Transverse colon (tissue), 4 donors: ENCODE data around the gene GRAMD2B. TPM values are rescaled to one million over a fixed set of nuclear protein-coding genes. Genes with fewer than 3 reads are reported as not detected.

Experiments
- DNase-seq: peaks from one replicate; pipeline ENCODE4 v3.0.0-alpha.2; 2019
- H3K27ac ChIP-seq, 4 donors: fragments of 200-600 bp; sonication (generic); 2 replicates each; pipeline ENCODE4 v1.5.1; 2016 to 2018; ENCODE audit warnings: inconsistent platforms in 4 of 4
- H3K27me3 ChIP-seq: fragments of 200-600 bp; sonication (generic); 2 replicates; pipeline ENCODE4 v1.5.1; 2017; ENCODE audit warnings: inconsistent platforms
- H3K36me3 ChIP-seq, 4 donors: fragments of 200-600 bp; sonication (generic); 2 replicates each; pipeline ENCODE4 v1.5.1; 2017 to 2019; ENCODE audit warnings: inconsistent platforms in 4 of 4
- H3K4me1 ChIP-seq, 4 donors: fragments of 200-600 bp; sonication (generic); 2 replicates each; pipeline ENCODE4 v1.5.1; 2017 to 2020; ENCODE audit warnings: inconsistent platforms in 4 of 4
- H3K4me3 ChIP-seq, 4 donors: fragments of 200-600 bp; sonication (generic); 1 replicate in 1 of 4; 2 replicates in 3 of 4; pipeline versions ENCODE4 v1.5.1 to v1.6.1; 2017 to 2019; ENCODE audit warnings: inconsistent platforms in 4 of 4
- H3K9me3 ChIP-seq, 2 donors: fragments of 200-600 bp; sonication (generic); 2 replicates each; pipeline ENCODE4 v1.5.1; 2017 to 2019; ENCODE audit warnings: inconsistent platforms in 2 of 2
- EP300 ChIP-seq: sonication (generic); formaldehyde crosslinking; IDR thresholded peaks from one replicate; pipeline ENCODE4 v1.6.1; 2017; ENCODE audit warnings: antibody characterized with exemption, low read depth
- POLR2A ChIP-seq: fragments of 450-650 bp; IDR thresholded peaks from one replicate; pipeline ENCODE4 v1.6.1; 2016; ENCODE audit warnings: antibody characterized with exemption, mild to moderate bottlenecking, moderate library complexity
- POLR2AphosphoS5 ChIP-seq, 3 donors: sonication (generic); formaldehyde crosslinking; IDR thresholded peaks; one replicate each; pipeline ENCODE4 v1.6.1; 2016; ENCODE audit warnings: antibody characterized with exemption in 3 of 3
- WGBS, 2 donors: methylation state at CpG; one replicate each; pipeline ENCODE4 v1.1.5; 2018; ENCODE audit warnings: low coverage in 1 of 2; 5-methylcytosine and 5-hydroxymethylcytosine counted together
- in situ Hi-C, 4 donors: fragments of 200-750 bp; cut with MboI; loops; one replicate each; pipeline versions ENCODE4 v1.15.0 to v1.15.1; 2017; ENCODE audit warnings: low sequenced_read_pairs in 3 of 4, low pct_ligation_motif_present in 1 of 4, low pct_unique_long_range_greater_than_20kb in 1 of 4
- intact Hi-C: fragments of 100-400 bp; cut with DNase I; formaldehyde crosslinking; loops from one replicate; pipeline ENCODE4 v1.15.1; 2023; ENCODE audit warnings: low total_unique reads
- total RNA-seq, 4 donors: library from RNA; depleted of rRNA; stranded (reverse); fragments of >200 nt; gene quantifications; one replicate each; pipeline ENCODE4 v1.1.0, GENCODE V29; 2016
- TF ChIP-seq, protein P1 (sequence below), 5 experiments: fragments of 200-600 bp in 3 of 5; fragments of 450-650 bp in 2 of 5; sonication (generic) in 3 of 5; IDR thresholded peaks; 1 replicate in 2 of 5; 2 replicates in 3 of 5; pipeline ENCODE4 v1.5.1; 2016 to 2017; ENCODE audit warnings: antibody characterized with exemption in 5 of 5, inconsistent platforms in 3 of 5, mild to moderate bottlenecking in 2 of 5, moderate library complexity in 1 of 5

GRAMD2B gene
- total RNA-seq, 4 donors from 2014 or later, result 93.9 to 191 (median 161) TPM

DNA sequence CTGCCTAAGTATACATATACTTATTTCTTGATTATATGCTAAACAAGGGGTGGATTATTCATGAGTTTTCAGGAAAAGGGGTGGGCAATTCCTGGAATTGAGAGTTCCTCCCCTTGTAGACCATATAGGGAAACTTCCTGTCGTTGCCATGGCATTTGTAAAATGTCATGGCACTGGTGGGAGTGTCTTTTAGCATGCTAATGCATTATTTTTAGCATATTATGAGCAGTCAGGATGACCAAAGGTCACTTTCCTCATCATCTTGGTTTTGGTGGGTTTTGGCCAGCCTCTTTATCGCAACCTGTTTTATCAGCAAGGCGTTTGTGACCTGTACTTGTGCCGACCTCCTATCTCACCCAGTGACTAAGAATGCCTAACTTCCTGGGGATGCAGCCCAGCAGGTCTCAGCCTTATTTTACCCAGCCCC, 90.9 kb downstream of the GRAMD2B start:
- DNase-seq, result no peak
- in situ Hi-C loops, result no loop called here
- intact Hi-C loops, result no loop called here
- Histone ChIP-seq H3K27ac (peak overlapping the region in 3 of 4 donors; percentile 35 to 52 (median 45)), H3K4me1 (peaks cover 0 to 14% (median 5%) of the 10 kb centered on the region in 4 donors), H3K27me3 (no peaks in the 10 kb centered on the region), H3K36me3 (no peaks in the 10 kb centered on the region), H3K9me3 (no peaks in the 10 kb centered on the region), H3K4me3 (no peak overlapping the region)
- WGBS, 2 donors, result 80 to 90% methylated on average over 2 to 4 of the region's 4 CpGs
- TF ChIP-seq, protein P1, sequence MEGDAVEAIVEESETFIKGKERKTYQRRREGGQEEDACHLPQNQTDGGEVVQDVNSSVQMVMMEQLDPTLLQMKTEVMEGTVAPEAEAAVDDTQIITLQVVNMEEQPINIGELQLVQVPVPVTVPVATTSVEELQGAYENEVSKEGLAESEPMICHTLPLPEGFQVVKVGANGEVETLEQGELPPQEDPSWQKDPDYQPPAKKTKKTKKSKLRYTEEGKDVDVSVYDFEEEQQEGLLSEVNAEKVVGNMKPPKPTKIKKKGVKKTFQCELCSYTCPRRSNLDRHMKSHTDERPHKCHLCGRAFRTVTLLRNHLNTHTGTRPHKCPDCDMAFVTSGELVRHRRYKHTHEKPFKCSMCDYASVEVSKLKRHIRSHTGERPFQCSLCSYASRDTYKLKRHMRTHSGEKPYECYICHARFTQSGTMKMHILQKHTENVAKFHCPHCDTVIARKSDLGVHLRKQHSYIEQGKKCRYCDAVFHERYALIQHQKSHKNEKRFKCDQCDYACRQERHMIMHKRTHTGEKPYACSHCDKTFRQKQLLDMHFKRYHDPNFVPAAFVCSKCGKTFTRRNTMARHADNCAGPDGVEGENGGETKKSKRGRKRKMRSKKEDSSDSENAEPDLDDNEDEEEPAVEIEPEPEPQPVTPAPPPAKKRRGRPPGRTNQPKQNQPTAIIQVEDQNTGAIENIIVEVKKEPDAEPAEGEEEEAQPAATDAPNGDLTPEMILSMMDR (IDR thresholded peaks at IDR 0.05), result no peak
- TF ChIP-seq EP300, result no peak
- TF ChIP-seq POLR2A, result no peak
- TF ChIP-seq POLR2AphosphoS5 (IDR thresholded peaks at IDR 0.05), result no peak

DNA sequence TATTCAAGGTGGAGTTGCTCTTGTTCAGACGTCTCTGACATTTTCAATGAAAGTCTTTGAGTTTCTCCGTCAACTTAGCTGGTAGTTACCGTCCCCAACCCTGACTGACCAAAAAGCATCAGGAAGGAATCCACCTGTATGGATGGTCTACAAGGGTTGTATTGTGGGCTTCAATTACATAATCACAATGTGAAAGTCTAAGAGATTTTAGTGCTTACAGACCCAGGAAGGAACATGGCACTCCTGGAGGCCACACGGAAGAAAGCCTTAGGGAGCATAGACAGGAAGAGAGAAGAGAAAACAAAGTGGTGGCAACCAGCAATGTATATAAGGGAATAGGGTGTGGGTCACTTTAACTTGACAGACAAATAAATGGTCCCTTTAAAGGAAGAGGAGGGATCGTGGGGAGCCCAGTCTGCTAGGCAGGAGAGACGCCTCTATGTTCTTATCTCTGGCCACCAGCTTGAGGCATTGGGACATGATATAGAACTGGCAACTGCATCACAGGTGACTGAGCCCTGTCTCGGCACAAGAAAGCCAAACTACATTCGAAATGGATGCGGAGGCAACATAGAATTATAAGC, 91.4 kb downstream of the GRAMD2B start:
- Histone ChIP-seq H3K4me1 (peaks cover 4 to 14% (median 8%) of the 10 kb centered on the region in 4 donors), H3K36me3 (no peaks in the 10 kb centered on the region), H3K9me3 (no peaks in the 10 kb centered on the region), H3K27me3 (no peaks in the 10 kb centered on the region), H3K27ac (peak overlapping the region in 2 of 4 donors; percentile 45 to 52), H3K4me3 (no peak overlapping the region)
- 95% methylated on average over 3 to 9 of the region's 9 CpGs for WGBS, 2 donors
- TF ChIP-seq EP300 (no peak), POLR2AphosphoS5 (IDR thresholded peaks at IDR 0.05) (no peak), POLR2A (no peak)
- TF ChIP-seq, protein P1 (IDR thresholded peaks at IDR 0.05), result no peak
- intact Hi-C loops (no loop called here), in situ Hi-C loops (no loop called here)
- no peak for DNase-seq

DNA sequence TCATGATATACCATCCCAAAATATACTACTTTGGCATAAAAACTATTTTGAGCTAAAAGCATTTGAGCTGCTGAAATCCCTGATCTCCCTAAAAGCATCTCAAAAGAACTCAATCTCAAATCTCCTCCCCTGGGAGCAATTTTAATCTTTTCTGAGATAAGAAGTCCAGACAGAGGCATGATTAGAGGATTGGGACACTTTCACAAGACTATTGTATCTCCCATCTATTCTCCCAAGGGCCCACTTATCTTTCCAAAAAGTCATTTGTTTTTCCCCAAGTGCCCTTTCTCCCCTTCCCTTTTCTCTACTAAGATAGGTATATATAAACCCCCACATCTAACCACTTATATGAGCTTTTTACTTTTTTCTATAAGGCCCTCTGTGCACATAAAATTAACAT, 92.1 kb downstream of the GRAMD2B start:
- TF ChIP-seq, protein P1 (IDR thresholded peaks at IDR 0.05), result no peak
- no peak for TF ChIP-seq POLR2A
- no peak for TF ChIP-seq EP300
- no peak for TF ChIP-seq POLR2AphosphoS5 (IDR thresholded peaks at IDR 0.05)
- intact Hi-C loops (no loop called here), in situ Hi-C loops (no loop called here)
- no peaks in the 10 kb centered on the region for H3K36me3 ChIP-seq
- no peak for DNase-seq
- no peaks in the 10 kb centered on the region for H3K9me3 ChIP-seq
- H3K27me3 ChIP-seq, result no peaks in the 10 kb centered on the region
- H3K4me1 ChIP-seq, result peaks cover 6 to 16% (median 13%) of the 10 kb centered on the region in 4 donors
- H3K4me3 ChIP-seq, result no peak overlapping the region
- H3K27ac ChIP-seq, result no peak overlapping the region

DNA sequence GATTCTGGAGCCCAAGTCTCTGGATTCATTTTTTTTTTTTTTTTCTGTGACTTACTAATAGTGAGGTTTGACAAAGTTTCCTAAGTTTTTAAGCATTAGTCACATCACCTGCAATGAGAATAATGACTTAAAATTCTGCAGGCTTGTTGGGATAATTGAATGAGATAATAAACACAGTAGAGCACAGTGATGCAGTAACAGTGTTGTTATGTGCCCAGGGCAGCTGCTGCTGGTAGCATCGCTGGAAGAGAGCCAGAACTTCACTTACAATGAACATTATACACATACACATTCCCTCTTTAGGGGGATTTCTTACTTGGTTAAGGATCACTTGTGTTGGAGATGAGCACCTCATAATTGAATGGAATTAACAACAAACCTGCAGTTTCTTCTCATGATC, 92.9 kb downstream of the GRAMD2B start:
- intact Hi-C loops, result no loop called here
- no peak for DNase-seq
- WGBS, 2 donors, result 50 to 80% methylated on average over 1 of the region's 1 CpG
- no peaks in the 10 kb centered on the region for H3K36me3 ChIP-seq
- no peaks in the 10 kb centered on the region for H3K9me3 ChIP-seq
- no peak overlapping the region for H3K4me3 ChIP-seq
- TF ChIP-seq EP300 (no peak), POLR2A (no peak), POLR2AphosphoS5 (IDR thresholded peaks at IDR 0.05) (no peak)
- TF ChIP-seq, protein P1 (IDR thresholded peaks at IDR 0.05), result no peak
- no peak overlapping the region for H3K27ac ChIP-seq
- H3K4me1 ChIP-seq, result peaks cover 10 to 23% (median 17%) of the 10 kb centered on the region in 4 donors
- H3K27me3 ChIP-seq, result no peaks in the 10 kb centered on the region
- in situ Hi-C loops, result no loop called here
